GM21786 (cell line): ENCODE results near the gene CLECL1.
"Not testable (repeated sequence)": the region's sequence is repeated elsewhere in the genome, so short reads cannot be mapped to it uniquely, and the experiment has no call there.

Experiments used
- ATAC-seq: cut with Tn5 transposase; IDR thresholded peaks from one replicate; pipeline ENCODE4 v1.9.1; 2021; ENCODE audit not compliant: unreplicated experiment

Gene CLECL1

GRCh38 chr12:9724023-9724422, 8.9 kb downstream of the CLECL1 start:
- no peak for ATAC-seq

DNA sequence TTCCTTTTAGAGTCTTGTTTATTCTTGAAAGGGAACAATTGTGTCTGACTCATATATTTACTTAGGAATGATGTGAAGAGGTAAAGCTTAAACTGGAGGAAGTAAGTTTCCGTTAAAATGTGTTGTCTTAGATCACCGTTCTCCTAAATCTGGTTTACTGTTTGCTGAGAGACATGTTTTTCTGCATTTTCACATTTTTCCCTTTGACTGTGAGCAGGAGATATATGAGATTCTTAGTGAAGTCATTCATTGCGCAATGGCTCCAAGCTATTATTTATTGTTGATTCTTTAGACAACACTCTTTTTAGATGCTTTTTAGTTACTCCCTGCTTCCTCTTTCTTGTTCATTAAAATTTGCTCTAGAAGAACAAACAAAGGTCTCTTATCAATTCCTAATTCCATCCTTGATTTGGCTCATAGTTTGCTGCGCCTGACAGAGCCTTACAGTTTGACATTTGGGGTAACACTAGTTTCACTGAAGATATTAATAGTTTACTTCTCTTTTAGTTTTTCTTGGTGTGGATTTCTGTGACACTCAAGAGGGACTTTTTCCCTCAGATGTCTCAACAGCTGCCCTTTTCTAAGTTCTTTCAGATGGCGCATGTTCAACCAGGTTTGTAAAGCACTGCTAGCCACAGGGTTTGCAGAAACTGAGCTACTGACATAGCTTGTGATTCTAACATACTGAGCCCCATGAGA, 11.4 kb downstream of the CLECL1 start:
- peak; percentile 64 for ATAC-seq

DNA sequence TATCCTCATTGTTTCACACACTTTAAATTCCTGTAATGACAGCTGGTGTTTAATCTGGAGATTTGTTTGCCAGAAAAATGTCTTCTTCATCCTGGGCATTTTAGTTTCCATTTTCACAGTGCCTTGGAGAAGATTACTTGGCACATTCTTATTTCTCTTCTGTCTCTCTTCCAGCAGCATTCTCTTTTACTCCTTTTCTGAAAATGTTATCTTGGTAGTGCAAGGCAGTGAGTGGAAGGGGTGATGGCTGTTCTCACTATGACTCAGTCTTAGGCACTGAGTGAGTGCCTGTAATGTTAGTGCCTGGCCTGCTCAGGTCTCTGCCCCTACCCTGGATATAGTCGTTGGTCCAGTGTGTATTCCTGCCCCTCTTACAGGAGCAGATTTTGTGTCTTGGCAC, 13.1 kb downstream of the CLECL1 start:
- no peak for ATAC-seq

DNA sequence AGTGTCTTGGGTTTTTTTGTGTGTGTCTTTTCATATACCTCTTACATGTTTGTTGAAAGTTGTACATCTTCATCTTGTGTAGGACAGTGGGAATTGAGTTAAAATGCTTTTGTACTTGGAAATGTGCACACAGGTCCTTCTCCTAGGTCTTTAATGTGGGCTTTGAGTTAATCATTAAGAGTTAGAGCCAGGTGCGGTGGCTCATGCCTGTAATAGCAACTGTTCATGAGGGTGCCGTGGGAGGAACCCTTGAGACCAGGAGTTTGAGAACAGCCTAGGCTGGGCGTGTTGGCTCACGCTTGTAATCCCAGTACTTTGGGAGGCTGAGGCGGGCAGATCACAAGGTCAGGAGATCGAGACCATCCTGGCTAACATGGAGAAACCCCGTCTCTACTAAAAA, 13.9 kb downstream of the CLECL1 start:
- ATAC-seq = no peak

DNA sequence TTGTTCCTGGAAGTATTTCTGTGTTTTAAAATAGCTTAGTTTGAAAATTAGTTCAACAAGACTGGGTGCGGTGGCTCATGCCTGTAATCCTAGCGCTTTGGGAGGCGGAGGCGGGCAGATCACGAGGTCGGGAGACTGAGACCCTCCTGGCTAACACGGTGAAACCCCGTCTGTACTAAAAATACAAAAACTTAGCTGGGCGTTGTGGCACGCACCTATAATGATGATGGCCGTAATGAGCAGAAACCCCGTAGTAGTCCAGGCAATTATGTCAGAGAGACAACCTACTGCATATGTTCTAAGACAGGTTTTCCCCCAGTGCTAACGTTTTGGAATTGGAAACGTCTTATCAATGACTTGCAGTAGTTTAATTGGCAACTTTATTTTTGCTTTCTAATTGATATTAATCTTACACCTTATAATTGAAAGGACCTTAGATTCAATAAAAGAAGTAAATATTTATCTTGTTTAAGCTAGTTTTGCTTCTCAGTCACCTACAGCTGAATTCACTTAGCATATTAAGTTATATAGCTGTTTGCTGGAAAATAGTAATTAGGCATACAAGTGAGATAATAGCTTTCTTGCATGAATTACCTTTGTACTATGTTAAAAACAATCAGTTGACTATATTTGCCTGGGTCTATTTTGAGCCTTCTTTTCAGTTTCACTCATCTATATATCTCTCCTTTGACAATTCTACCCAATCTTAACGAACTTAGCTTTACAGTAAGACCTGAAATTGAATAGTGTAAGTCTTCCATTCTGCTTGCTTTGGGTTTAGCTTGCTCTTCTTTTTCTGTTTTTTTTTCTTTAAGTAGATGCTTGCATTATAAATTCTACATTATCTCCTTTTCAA, 15.6 kb downstream of the CLECL1 start:
- no peak for ATAC-seq

DNA sequence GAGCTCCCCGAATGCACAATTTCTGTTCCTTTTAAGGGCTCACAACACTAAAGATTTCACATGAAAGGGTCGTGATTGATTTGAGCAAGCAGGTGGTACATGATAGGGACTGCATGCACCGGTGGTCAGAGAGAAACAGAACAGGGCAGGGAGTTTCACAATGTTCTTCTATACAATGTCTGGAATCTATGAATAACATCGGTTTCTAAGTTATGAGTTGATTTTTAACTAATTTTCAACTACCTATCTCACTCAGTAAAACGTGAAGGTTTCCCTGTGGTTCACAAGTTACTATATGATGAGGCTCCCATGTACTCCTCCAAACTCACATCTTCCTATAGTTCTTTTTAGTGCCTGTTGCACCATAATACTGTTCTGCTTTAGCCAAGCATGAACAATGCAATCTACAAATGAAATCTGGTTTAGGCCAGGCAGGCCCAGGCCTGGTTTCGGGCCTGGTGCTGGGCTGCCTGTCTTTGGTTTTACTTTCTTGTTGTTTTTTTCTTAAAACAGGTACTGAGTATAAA, 19.8 kb downstream of the CLECL1 start:
- ATAC-seq = peak; percentile 78

DNA sequence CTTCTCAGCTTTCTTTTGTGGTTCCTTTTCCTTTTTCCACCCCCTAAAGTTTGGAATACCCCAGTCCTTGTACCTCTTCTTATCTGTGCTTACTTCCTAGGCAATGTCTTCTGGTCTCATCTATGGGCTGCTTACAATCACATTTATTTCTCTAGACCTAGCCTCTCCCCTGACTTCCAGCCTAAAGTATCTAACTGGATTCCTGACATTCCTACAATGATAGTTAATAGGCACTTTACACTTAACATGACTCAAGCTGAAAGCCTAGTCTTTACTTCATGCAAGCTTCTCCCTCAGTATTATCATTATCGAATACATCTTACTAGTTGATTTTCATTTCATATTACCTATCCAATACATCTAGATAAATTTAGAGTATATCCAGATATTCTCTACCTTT, 21.2 kb downstream of the CLECL1 start:
- no peak for ATAC-seq

DNA sequence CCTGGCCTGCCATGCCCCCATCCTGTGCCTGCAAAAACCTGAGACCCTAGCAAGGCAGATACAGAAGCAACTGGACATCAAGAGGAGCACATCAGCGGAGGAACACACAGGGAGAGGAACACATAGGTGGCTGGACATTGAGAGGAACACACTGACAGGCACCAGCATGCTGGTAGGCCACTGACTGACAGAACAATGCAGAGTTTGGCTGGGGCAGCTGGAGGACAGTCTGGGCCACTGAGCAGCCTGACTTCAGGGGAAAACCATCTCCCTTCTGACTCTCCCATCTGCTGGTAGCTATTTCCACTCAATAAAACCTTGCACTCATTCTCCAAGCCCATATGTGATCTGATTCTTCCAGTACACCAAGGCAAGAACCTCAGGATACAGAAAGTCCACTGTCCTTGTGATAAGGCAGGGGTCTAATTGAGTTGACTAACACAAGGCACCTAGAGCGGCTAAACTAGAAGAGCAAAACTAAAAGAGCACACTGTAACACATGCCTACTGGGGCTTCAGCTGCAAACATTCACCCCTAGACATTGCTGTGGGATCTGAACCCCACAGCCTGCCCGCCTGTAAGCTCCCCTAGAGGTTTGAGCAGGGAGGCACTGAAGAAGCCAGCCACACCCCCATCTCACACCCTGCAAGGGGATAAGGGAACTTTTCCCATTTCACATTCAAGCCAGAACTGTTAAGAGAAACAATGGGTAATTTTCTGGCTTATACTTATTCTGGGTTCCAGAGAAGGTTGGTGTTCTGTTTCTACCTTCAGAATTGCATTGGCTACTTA, 22.1 kb downstream of the CLECL1 start:
- ATAC-seq = no peak

DNA sequence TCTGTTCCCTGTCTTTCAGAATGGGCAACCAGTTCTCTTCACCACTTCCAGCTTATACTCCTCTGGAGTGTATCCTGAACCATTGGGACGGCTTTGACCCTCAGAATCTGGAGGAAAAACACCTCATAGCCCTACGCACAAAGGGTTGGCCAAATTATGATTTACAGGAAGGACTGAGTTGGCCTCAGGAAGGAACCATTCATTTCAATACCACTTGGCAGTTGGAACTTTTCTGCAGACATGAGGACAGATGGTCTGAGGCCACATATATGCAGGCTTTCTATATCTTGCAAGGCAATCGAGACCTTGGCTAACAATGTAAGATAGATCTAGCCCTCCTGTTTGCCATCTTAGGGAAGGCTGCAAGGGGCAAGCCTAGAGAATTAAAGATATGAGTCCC, 24.0 kb downstream of the CLECL1 start:
- ATAC-seq = no peak

DNA sequence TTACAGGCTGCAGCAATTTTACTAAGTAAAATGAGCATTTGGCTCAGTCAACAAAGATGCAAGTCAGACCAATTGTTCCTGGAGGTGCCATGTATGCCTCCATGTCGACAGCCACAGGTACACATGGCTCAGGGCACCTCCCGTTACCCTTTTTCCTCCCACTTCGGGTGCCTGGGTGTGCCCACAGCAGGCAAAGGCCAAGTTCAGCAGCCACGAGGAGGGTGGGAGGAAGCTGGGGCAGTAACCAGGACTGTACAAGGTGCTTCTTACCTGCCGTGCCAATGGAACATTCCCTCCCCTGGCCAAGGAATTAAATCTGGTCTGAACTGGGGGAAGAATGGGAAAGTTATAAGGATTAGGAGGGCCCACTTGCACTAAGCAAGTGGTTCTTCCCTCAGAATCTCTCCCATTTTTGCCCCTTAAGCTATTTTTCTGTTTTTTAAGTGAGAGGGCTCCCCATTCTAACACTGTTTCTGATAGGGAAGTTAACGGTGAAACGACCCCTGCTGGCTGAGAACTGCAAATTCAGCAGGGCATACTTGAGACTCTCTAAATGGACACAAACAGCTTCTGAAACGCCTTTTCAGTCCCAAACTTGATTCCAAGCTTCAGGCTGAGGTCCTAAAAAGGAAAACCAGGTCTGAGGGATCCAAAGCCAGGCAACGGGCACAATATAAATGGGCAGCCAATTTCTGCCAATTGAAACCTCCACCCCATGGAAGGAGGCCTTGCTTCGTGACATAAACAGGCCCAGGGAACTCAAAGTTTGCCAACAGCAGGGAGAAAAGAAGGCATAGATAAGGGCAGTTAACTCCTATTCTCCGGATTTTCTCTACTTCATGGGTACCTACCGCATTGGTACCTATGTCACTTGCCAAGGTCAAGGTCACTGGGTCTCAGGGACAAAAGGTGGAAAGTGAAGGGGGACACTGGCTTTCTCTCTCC, 24.8 kb downstream of the CLECL1 start:
- no peak for ATAC-seq

DNA sequence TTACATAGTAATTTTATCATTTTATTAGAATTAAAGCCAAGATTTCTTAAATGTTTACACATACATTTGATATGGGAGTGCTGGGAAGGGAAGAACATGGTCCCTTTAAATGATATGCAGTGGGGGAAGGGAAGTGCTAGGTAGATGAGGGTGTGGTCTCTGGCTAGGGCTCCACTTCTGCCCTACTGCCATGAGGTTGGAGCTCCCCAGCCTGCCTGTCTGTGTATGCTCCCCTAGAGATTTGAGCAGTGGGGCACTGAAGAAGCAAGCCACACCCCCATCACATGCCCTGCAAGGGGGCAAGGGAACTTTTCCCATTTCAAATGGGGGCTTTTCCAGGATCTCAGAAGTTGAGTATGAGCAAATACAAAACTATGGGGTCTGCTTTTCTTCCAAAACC, 25.5 kb downstream of the CLECL1 start:
- ATAC-seq = no peak

DNA sequence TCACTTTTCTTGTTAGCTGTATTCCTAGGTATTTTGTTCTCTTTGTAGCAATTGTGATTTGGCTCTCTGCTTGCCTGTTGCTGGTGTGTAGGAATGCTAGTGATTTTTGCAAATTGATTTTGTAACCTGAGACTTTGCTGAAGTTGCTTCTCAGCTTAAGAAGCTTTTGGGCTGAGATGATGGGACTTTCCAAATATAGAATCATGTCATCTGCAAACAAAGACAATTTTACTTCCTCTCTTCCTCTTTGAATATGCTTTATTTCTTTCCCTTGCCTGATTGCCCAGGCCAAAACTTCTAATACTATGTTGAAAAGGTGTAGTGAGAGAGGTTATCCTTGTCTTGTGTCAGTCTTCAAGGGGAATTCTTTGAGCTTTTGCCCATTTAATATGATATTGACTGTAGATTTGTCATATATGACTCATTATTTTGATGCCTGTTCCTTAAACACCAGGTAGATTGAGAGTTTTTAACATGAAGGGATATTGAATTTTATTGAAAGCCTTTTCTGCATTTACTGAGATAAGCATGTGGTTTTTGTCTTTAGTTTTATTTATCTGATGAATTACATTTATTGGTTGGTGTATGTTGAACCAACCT, 26.7 kb downstream of the CLECL1 start:
- ATAC-seq = no peak

DNA sequence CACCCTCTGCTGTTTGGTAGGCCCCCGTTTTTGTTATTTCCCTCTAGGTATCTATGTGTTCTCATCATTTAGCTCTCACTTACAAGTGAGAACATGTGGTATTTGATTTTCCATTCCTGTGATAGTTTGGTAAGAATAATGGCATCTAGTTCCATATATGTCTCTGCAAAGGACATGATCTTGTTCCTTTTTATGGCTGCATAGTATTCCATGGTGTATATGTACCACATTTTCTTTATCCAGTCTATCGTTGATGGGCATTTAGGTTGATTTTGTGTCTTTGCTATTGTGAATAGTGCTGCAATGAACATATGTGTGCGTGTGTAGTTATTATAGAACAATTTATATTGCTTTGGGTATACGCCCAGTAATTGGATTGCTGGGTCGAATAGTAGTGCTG, 28.3 kb downstream of the CLECL1 start:
- ATAC-seq = not testable (repeated sequence)

- ATAC-seq = no peak
Observed at GRCh38 chr12:9702255-9702654, 30.6 kb downstream of the CLECL1 start.

DNA sequence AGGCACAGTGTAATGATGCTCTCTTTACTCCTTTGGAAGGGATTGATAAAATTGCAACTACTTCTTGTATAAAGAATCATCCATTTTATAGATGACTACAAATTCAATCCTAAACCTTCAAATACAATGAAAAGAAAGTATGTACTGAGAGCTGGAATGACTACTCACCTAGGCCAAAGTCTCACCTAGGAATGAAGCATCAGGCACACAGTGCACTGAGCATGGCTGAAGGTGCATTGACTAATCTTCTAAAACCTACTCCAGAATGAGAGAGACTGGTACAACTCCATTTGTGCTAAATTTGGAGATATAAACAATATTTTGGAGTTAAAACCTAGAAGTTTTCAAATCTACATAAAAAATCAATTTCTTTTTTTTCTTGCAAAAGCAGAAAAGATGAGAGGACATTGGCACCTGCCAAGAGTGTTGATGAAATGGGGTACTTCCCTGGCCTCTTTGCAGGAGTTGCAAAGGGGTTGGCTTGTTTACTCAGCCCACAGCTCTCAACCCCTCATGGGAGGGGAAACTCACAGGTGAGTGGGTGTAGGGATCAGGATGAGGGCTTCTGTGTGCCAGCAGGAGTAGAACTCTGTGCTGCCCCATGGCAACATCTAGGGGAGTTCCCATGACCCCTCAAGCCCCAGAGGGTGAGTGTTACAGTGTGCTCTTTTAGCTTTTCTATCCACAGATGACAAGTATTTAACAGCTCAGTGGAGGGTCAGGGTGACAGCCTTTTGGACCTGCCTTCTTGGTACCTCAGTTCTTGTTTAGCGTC, 31.3 kb downstream of the CLECL1 start:
- ATAC-seq = no peak

DNA sequence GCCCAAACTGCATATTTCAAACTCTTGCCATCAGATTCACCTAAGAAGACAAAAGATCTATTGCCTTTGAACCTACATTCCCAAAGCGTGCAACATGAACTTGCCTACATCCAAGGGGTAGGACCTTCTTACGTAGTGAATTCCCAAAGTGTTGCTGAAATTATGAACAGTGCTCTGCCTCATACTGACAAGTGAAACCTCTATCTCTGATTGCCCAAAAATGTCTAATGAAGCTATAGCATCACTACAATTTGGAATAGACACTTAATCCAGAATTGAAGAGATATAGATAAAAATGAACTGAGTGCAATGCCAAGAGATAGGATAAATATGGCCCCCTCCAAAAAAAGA, 32.3 kb downstream of the CLECL1 start:
- no peak for ATAC-seq

GRCh38 chr12:9699898-9700605, 32.8 kb downstream of the CLECL1 start:
- ATAC-seq = no peak

- ATAC-seq = no peak
Observed at GRCh38 chr12:9699269-9699897, 33.5 kb downstream of the CLECL1 start.
